ENCODE measurements around the gene RGS7. TPM values are rescaled to one million over a fixed set of nuclear protein-coding genes. Genes with fewer than 3 reads are reported as not detected.

RGS7 gene
- total RNA-seq, 1 experiment from 2014 or later: 1.0 TPM

DNA sequence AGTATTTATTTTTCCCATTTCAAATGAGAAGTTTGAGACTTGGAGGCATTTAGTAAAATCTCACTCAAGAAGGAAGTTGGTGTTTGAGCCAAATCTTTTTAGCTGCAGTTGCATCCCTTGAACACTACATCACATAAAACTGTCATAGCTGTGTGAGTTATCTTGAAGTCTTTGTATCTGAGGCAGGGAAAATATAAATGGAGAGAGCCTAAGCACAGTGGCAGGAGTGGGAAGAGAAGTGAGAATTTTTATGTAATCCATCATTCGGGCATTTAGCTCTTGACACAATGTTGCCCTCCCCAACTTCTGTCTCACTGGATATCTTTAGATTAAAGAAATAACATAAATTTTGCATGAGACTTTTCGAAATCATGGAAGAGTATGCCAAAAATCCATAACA lies 509.7 kb downstream of the RGS7 start:
- Mint-ChIP-seq H3K36me3 (ENCODE audit: insufficient read depth, unreplicated experiment) (no peaks in the 10 kb centered on the region), H3K4me1 (ENCODE audit: low read depth, unreplicated experiment) (no peaks in the 10 kb centered on the region), H3K9me3 (ENCODE audit: low read depth, unreplicated experiment) (peaks cover 4% of the 10 kb centered on the region), H3K27ac (ENCODE audit: unreplicated experiment) (no peak overlapping the region), H3K4me3 (ENCODE audit: low read depth, unreplicated experiment) (no peak overlapping the region), H3K27me3 (ENCODE audit: unreplicated experiment) (no peaks in the 10 kb centered on the region)
- TF ChIP-seq CTCF (IDR thresholded peaks at IDR 0.05; ENCODE audit: unreplicated experiment): no peak
- intact Hi-C loops (cut with micrococcal nuclease; ENCODE audit: unreplicated experiment): no loop called here
- no TSS peak for BruUV-seq (replicated peaks)
- CTCF ChIA-PET: no interaction called here
- no peak for DNase-seq

GRCh38 chr1:240844486-240844885 lies 512.5 kb downstream of the RGS7 start:
- no TSS peak for BruUV-seq (replicated peaks)
- Mint-ChIP-seq H3K36me3 (ENCODE audit: insufficient read depth, unreplicated experiment) (no peaks in the 10 kb centered on the region), H3K9me3 (ENCODE audit: low read depth, unreplicated experiment) (no peaks in the 10 kb centered on the region)

GRCh38 chr1:240843798-240844197 lies 513.2 kb downstream of the RGS7 start:
- no peak for DNase-seq
- no TSS peak for BruUV-seq (replicated peaks)
- Mint-ChIP-seq H3K4me1 (ENCODE audit: low read depth, unreplicated experiment) (no peaks in the 10 kb centered on the region), H3K27me3 (ENCODE audit: unreplicated experiment) (no peaks in the 10 kb centered on the region), H3K36me3 (ENCODE audit: insufficient read depth, unreplicated experiment) (no peaks in the 10 kb centered on the region), H3K9me3 (ENCODE audit: low read depth, unreplicated experiment) (no peaks in the 10 kb centered on the region), H3K4me3 (ENCODE audit: low read depth, unreplicated experiment) (no peak overlapping the region), H3K27ac (ENCODE audit: unreplicated experiment) (no peak overlapping the region)
- CTCF ChIA-PET: no interaction called here
- TF ChIP-seq CTCF (IDR thresholded peaks at IDR 0.05; ENCODE audit: unreplicated experiment): no peak
- intact Hi-C loops (cut with micrococcal nuclease; ENCODE audit: unreplicated experiment): no loop called here

More at GRCh38 chr1:240844486-240844885, 512.5 kb downstream of the RGS7 start:
- Mint-ChIP-seq H3K4me1 (ENCODE audit: low read depth, unreplicated experiment) (no peaks in the 10 kb centered on the region), H3K27me3 (ENCODE audit: unreplicated experiment) (no peaks in the 10 kb centered on the region), H3K4me3 (ENCODE audit: low read depth, unreplicated experiment) (no peak overlapping the region), H3K27ac (ENCODE audit: unreplicated experiment) (no peak overlapping the region)
- no peak for DNase-seq
- no peak for TF ChIP-seq CTCF (IDR thresholded peaks at IDR 0.05; ENCODE audit: unreplicated experiment)
- intact Hi-C loops (cut with micrococcal nuclease; ENCODE audit: unreplicated experiment): no loop called here
- CTCF ChIA-PET: no interaction called here

- CTCF ChIA-PET: no interaction called here
- BruUV-seq (replicated peaks): no TSS peak
- no peak overlapping the region for H3K27ac Mint-ChIP-seq (ENCODE audit: unreplicated experiment)
Observed at GRCh38 chr1:240836271-240836670, 520.7 kb downstream of the RGS7 start.

More at GRCh38 chr1:240836271-240836670, 520.7 kb downstream of the RGS7 start:
- Mint-ChIP-seq H3K4me3 (ENCODE audit: low read depth, unreplicated experiment) (no peak overlapping the region), H3K9me3 (ENCODE audit: low read depth, unreplicated experiment) (no peaks in the 10 kb centered on the region), H3K27me3 (ENCODE audit: unreplicated experiment) (no peaks in the 10 kb centered on the region), H3K4me1 (ENCODE audit: low read depth, unreplicated experiment) (peaks cover 2% of the 10 kb centered on the region), H3K36me3 (ENCODE audit: insufficient read depth, unreplicated experiment) (no peaks in the 10 kb centered on the region)
- no peak for TF ChIP-seq CTCF (IDR thresholded peaks at IDR 0.05; ENCODE audit: unreplicated experiment)
- intact Hi-C loops (cut with micrococcal nuclease; ENCODE audit: unreplicated experiment): loop anchor here (10.0 kb wide), 1 partner anchor 101 kb away; no protein-coding TSS in a partner anchor
- DNase-seq: no peak

Measured in Calu3 (cell line).